HEK293 (cell line): ENCODE measurements around the gene RNF225.

Experiments
- CTCF ChIP-seq: fragments of 450-650 bp; formaldehyde crosslinking; IDR thresholded peaks from 2 replicates; pipeline ENCODE4 v1.5.1; 2016; ENCODE audit warnings: missing biosample characterization, missing genetic modification characterization
- GLI4 ChIP-seq: fragments of 450-650 bp; formaldehyde crosslinking; IDR thresholded peaks from 2 replicates; pipeline ENCODE4 v1.5.1; 2016; ENCODE audit warnings: missing biosample characterization, missing genetic modification characterization
- GLIS2 ChIP-seq: fragments of 450-650 bp; formaldehyde crosslinking; IDR thresholded peaks from 2 replicates; pipeline ENCODE4 v1.5.1; 2016; ENCODE audit warnings: missing biosample characterization, missing genetic modification characterization
- OSR2 ChIP-seq: fragments of 450-650 bp; formaldehyde crosslinking; IDR thresholded peaks from 2 replicates; pipeline ENCODE4 v1.5.1; 2016; ENCODE audit warnings: missing biosample characterization, missing genetic modification characterization
- SP7 ChIP-seq: fragments of 450-650 bp; formaldehyde crosslinking; IDR thresholded peaks from 2 replicates; pipeline ENCODE4 v1.5.1; 2016; ENCODE audit warnings: missing biosample characterization, missing genetic modification characterization
- ZNF280D ChIP-seq: fragments of 450-650 bp; formaldehyde crosslinking; IDR thresholded peaks from 2 replicates; pipeline ENCODE4 v1.5.1; 2016; ENCODE audit warnings: missing biosample characterization, missing genetic modification characterization
- ZNF561 ChIP-seq: fragments of 450-650 bp; IDR thresholded peaks from 2 replicates; pipeline ENCODE4 v1.5.1; 2018; ENCODE audit warnings: missing biosample characterization, missing genetic modification characterization, borderline replicate concordance
- ZNF639 ChIP-seq: fragments of 450-650 bp; formaldehyde crosslinking; IDR thresholded peaks from 2 replicates; pipeline ENCODE4 v1.5.1; 2016; ENCODE audit warnings: missing biosample characterization, missing genetic modification characterization

GRCh38 chr19:58382997-58383603, 12.4 kb upstream of the RNF225 start:
- no peak for TF ChIP-seq CTCF (tag by site-specific recombination)
- TF ChIP-seq ZNF639 (tag by site-specific recombination), result no peak
- TF ChIP-seq SP7 (tag by site-specific recombination), result no peak
- no peak for TF ChIP-seq OSR2 (tag by site-specific recombination)
- no peak for TF ChIP-seq GLIS2 (tag by site-specific recombination)
- no peak for TF ChIP-seq ZNF561 (tag by site-specific recombination)
- TF ChIP-seq ZNF280D (tag by site-specific recombination), result no peak
- no peak for TF ChIP-seq GLI4
